NCI-H2107 treated with DMSO at 0.1 percent for 48 hours (cell line): ENCODE results near the gene SIX4.

Experiments used
- DNase-seq: peaks from one replicate; lab custom pipeline; 2025; ENCODE audit not compliant: unreplicated experiment; lab: John Stamatoyannopoulos, UW

The SIX4 gene

GRCh38 chr14:60662982-60663381 is 61.2 kb downstream of the SIX4 start:
- DNase-seq = no peak

- DNase-seq = no peak
These were observed 62.4 kb downstream of the SIX4 start for GRCh38 chr14:60661721-60662120.
